ENCODE data around the gene DNAH17. TPM values are rescaled to one million over a fixed set of nuclear protein-coding genes. Genes with fewer than 3 reads are reported as not detected.

DNAH17 gene
- total and polyA plus RNA-seq, 2 of the 13 experiments (the other 11 are each of a cell fraction or from before 2014, with no cell fraction given), result 0.86 to 1.6 TPM

GRCh38 chr17:78432226-78433012, 144.8 kb downstream of the DNAH17 start (continued):
- TF ChIP-seq ZNF792 (CRISPR knock-in tag; IDR thresholded peaks at IDR 0.05) (no peak), TEAD3 (CRISPR knock-in tag; optimal IDR thresholded peaks at IDR 0.05; ENCODE audit: borderline replicate concordance) (peak; percentile 26), NFKB2 (CRISPR knock-in tag; IDR thresholded peaks at IDR 0.05; ENCODE audit: borderline replicate concordance) (peak; percentile 7; the same call in 1 of the 2 replicates), CCAR2 (optimal IDR thresholded peaks at IDR 0.05; ENCODE audit: low read depth, low read length) (no peak), ZNF547 (CRISPR knock-in tag; IDR thresholded peaks at IDR 0.05) (peak; percentile 44; the same call in 1 of the 2 replicates), ZNF776 (CRISPR knock-in tag; IDR thresholded peaks at IDR 0.05) (no peak), PAF1 (CRISPR knock-in tag; IDR thresholded peaks at IDR 0.05) (no peak), ZSCAN20 (CRISPR knock-in tag; IDR thresholded peaks at IDR 0.05; ENCODE audit: borderline replicate concordance) (no peak), ZMYM2 (CRISPR knock-in tag; IDR thresholded peaks at IDR 0.05) (no peak), NFYB (CRISPR knock-in tag; IDR thresholded peaks at IDR 0.05) (peak; percentile 55; the same call in 1 of the 2 replicates), SIN3A (IDR thresholded peaks at IDR 0.05; ENCODE audit: borderline replicate concordance, low read depth, low read length) (no peak), ZNF549 (CRISPR knock-in tag; IDR thresholded peaks at IDR 0.05) (no peak), ZNF616 (CRISPR knock-in tag; IDR thresholded peaks at IDR 0.05; ENCODE audit: low read depth) (peak; percentile 19; the same call in 1 of the 2 replicates), MXD4 (CRISPR knock-in tag; IDR thresholded peaks at IDR 0.05) (0 out of 2 replicates have a peak, but pooled peaks have one; percentile 35), SMAD9 (CRISPR knock-in tag; IDR thresholded peaks at IDR 0.05) (no peak), FOSL2 (CRISPR knock-in tag; IDR thresholded peaks at IDR 0.05) (no peak), ZBTB46 (CRISPR knock-in tag; IDR thresholded peaks at IDR 0.05; ENCODE audit: borderline replicate concordance) (no peak), ELF3 (CRISPR knock-in tag; IDR thresholded peaks at IDR 0.05) (no peak; the same call in 1 of the 2 replicates), ESRRA (CRISPR knock-in tag; IDR thresholded peaks at IDR 0.05; ENCODE audit: low read depth) (0 out of 2 replicates have a peak, but pooled peaks have one; percentile 65), ARNT2 (CRISPR knock-in tag; IDR thresholded peaks at IDR 0.05; ENCODE audit: low read depth) (no peak), ZNF263 (CRISPR knock-in tag; IDR thresholded peaks at IDR 0.05) (no peak), FUBP1 (CRISPR knock-in tag; IDR thresholded peaks at IDR 0.05; ENCODE audit: borderline replicate concordance) (no peak), XBP1 (CRISPR knock-in tag; IDR thresholded peaks at IDR 0.05) (0 out of 2 replicates have a peak, but pooled peaks have one; percentile 91)

Measured in HepG2 (cell line).